Hepatocyte (in vitro differentiated cells): Measurements from ENCODE around the gene ZSCAN21.

Experiments
- CTCF ChIP-seq: fragments of 200-600 bp; sonication (generic); IDR thresholded peaks from 2 replicates; pipeline ENCODE4 v1.5.1; 2016; ENCODE audit warnings: antibody characterized with exemption, mild to moderate bottlenecking; ENCODE audit not compliant: poor library complexity
- EZH2 ChIP-seq: fragments of 200-600 bp; sonication (generic); IDR thresholded peaks from 2 replicates; pipeline ENCODE4 v1.6.1; 2016; ENCODE audit warnings: antibody characterized with exemption, mild to moderate bottlenecking, borderline replicate concordance

DNA sequence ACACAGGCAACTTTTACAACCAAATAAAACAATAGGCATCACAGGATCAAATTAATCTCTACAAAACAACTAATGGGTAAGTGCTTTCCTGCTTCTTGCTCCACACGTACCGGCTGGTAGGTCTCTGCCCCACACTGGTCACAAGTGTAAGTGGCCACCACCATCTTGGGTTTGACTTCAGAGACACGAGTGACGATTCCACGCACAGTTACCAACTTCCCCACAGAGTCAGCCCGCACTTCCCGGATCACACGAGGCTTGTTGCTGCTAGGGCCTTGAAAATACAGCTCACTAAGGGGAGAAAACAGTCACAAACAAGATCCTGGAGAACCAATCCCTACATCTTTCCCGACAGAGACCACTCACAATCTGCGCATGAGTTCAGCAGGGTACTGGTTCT lies 49.3 kb downstream of the ZSCAN21 start:
- TF ChIP-seq CTCF = no peak
- no peak for TF ChIP-seq EZH2
